Upper lobe of left lung (tissue), 4 donors: Measurements from ENCODE around the gene STAT5B.

Experiments
- CTCF ChIP-seq, 6 experiments: fragments of 450-650 bp in 4 of 6; fragments of 200-600 bp in 2 of 6; sonication (generic) in 2 of 6; IDR thresholded peaks; one replicate each; pipeline ENCODE4 v1.5.1; 2016 to 2019; ENCODE audit warnings: antibody characterized with exemption in 6 of 6
- POLR2AphosphoS5 ChIP-seq, 2 donors: sonication (generic); formaldehyde crosslinking; IDR thresholded peaks; one replicate each; pipeline ENCODE4 v1.5.1; 2017; ENCODE audit warnings: antibody characterized with exemption in 2 of 2

GRCh38 chr17:42274253-42274542, 2.0 kb downstream of the STAT5B start:
- TF ChIP-seq CTCF (IDR thresholded peaks at IDR 0.05) (no peak), POLR2AphosphoS5 (IDR thresholded peaks at IDR 0.05) (no peak)
